CD14-positive monocyte (primary cell): Measurements from ENCODE around the gene SIPA1L2. TPM values are rescaled to one million over a fixed set of nuclear protein-coding genes. Genes with fewer than 3 reads are reported as not detected.

Experiments used
- DNase-seq, 3 donors: peaks; one replicate each; pipeline ENCODE4 v3.0.0-alpha.2; 2011 to 2022
- H2AFZ ChIP-seq: 2 replicates; pipeline ENCODE4 v1.6.0; 2012; ENCODE audit warnings: mild to moderate bottlenecking, low read depth, low read length, inconsistent platforms; ENCODE audit not compliant: insufficient read depth, poor library complexity, severe bottlenecking
- H3K27ac ChIP-seq, 2 donors: 1 replicate in 1 of 2; 2 replicates in 1 of 2; pipeline ENCODE4 v1.5.1; 2012 to 2013; ENCODE audit warnings: low read length in 2 of 2, control low read depth in 1 of 2, inconsistent platforms in 1 of 2, low read depth in 1 of 2, mild to moderate bottlenecking in 1 of 2
- H3K27me3 ChIP-seq, 2 donors: one replicate each; pipeline versions ENCODE4 v1.6.0 to v1.6.1; 2011 to 2013; ENCODE audit warnings: low read length in 2 of 2; ENCODE audit not compliant: control insufficient read depth in 2 of 2, insufficient read depth in 2 of 2
- H3K36me3 ChIP-seq, 2 donors: replicated peaks in 1 of 2; 1 replicate in 1 of 2; 2 replicates in 1 of 2; pipeline versions ENCODE4 v1.5.1 to v1.6.1; 2012 to 2013; ENCODE audit warnings: low read length in 2 of 2, control low read depth in 1 of 2, inconsistent platforms in 1 of 2, mild to moderate bottlenecking in 1 of 2; ENCODE audit not compliant: insufficient read depth in 2 of 2, control insufficient read depth in 1 of 2
- H3K4me1 ChIP-seq, 2 donors: 1 replicate in 1 of 2; 2 replicates in 1 of 2; pipeline versions ENCODE4 v1.5.1 to v1.6.1; 2012 to 2013; ENCODE audit warnings: low read length in 2 of 2, control low read depth in 1 of 2, inconsistent platforms in 1 of 2, mild to moderate bottlenecking in 1 of 2, moderate library complexity in 1 of 2; ENCODE audit not compliant: insufficient read depth in 2 of 2, control insufficient read depth in 1 of 2
- H3K4me2 ChIP-seq: replicated peaks from 2 replicates; pipeline ENCODE3; 2012; ENCODE audit warnings: low read length, moderate library complexity, mild to moderate bottlenecking; ENCODE audit not compliant: poor library complexity, severe bottlenecking; ENCODE audit errors: extremely low read depth
- H3K4me3 ChIP-seq, 3 experiments: fragments of 200-600 bp in 1 of 3; sonication (generic) in 1 of 3; replicated peaks in 1 of 3; 1 replicate in 2 of 3; 2 replicates in 1 of 3; pipeline ENCODE4 v1.5.1; 2011 to 2013; ENCODE audit warnings: low read length in 3 of 3, mild to moderate bottlenecking in 3 of 3, control low read depth in 2 of 3, low read depth in 2 of 3, inconsistent platforms in 1 of 3, moderate library complexity in 1 of 3
- H3K79me2 ChIP-seq: 2 replicates; pipeline ENCODE4 v1.6.0; 2012; ENCODE audit warnings: mild to moderate bottlenecking, control low read depth, inconsistent platforms, low read length, moderate library complexity; ENCODE audit not compliant: insufficient read depth
- H3K9ac ChIP-seq: 2 replicates; pipeline ENCODE4 v1.6.0; 2017; ENCODE audit warnings: low read length, mild to moderate bottlenecking; ENCODE audit not compliant: insufficient read depth, poor library complexity, severe bottlenecking
- H3K9me3 ChIP-seq, 2 donors: replicated peaks in 1 of 2; 1 replicate in 1 of 2; 2 replicates in 1 of 2; pipeline versions ENCODE4 v1.5.1 to v1.6.1; 2012 to 2013; ENCODE audit warnings: low read length in 2 of 2, control low read depth in 1 of 2; ENCODE audit not compliant: control insufficient read depth in 1 of 2, insufficient read depth in 1 of 2
- H4K20me1 ChIP-seq: 2 replicates; pipeline ENCODE4 v1.6.0; 2012; ENCODE audit warnings: mild to moderate bottlenecking, low read length, control low read depth, moderate library complexity; ENCODE audit not compliant: insufficient read depth
- H3K27ac Mint-ChIP-seq, 7 donors: one replicate each; pipeline ENCODE4 v1.8.0; 2020; ENCODE audit warnings: mild to moderate bottlenecking in 7 of 7, mixed read lengths in 7 of 7, moderate library complexity in 6 of 7, inconsistent platforms in 2 of 7
- H3K27me3 Mint-ChIP-seq, 3 donors: one replicate each; pipeline ENCODE4 v1.8.0; 2021 to 2022; ENCODE audit warnings: low read depth in 3 of 3, mild to moderate bottlenecking in 3 of 3, mixed read lengths in 3 of 3, moderate library complexity in 3 of 3, inconsistent platforms in 1 of 3
- H3K36me3 Mint-ChIP-seq, 2 donors: one replicate each; pipeline ENCODE4 v1.8.0; 2020; ENCODE audit warnings: mixed read lengths in 2 of 2, inconsistent platforms in 1 of 2, mild to moderate bottlenecking in 1 of 2
- H3K4me1 Mint-ChIP-seq: one replicate; pipeline ENCODE4 v1.8.0; 2020; ENCODE audit warnings: mild to moderate bottlenecking, mixed read lengths
- H3K4me3 Mint-ChIP-seq, 2 donors: one replicate each; pipeline ENCODE4 v1.8.0; 2020; ENCODE audit warnings: mild to moderate bottlenecking in 2 of 2, mixed read lengths in 2 of 2, moderate library complexity in 1 of 2
- H3K9me3 Mint-ChIP-seq, 7 donors: one replicate each; pipeline ENCODE4 v1.8.0; 2020 to 2022; ENCODE audit warnings: mixed read lengths in 7 of 7, mild to moderate bottlenecking in 6 of 7, moderate library complexity in 6 of 7, inconsistent platforms in 2 of 7
- CTCF ChIP-seq: fragments of 200-600 bp; IDR thresholded peaks from one replicate; pipeline ENCODE4 v1.8.0; 2022; ENCODE audit warnings: antibody characterized with exemption, mild to moderate bottlenecking
- WGBS: methylation state at CpG from one replicate; pipeline ENCODE4 v1.1.5; 2013; ENCODE audit warnings: missing lambda C conversion rate; ENCODE audit not compliant: insufficient coverage; 5-methylcytosine and 5-hydroxymethylcytosine counted together
- intact Hi-C, 2 donors: fragments of 100-400 bp; cut with micrococcal nuclease; formaldehyde crosslinking; loops; one replicate each; pipeline versions ENCODE4 v1.15.0 to v1.15.1; 2023
- polyA plus RNA-seq, 3 donors: library from polyadenylated mRNA; depleted of rRNA in 1 of 3; unstranded in 2 of 3; stranded (reverse) in 1 of 3; fragments of 300-500 nt in 2 of 3; fragments of >200 nt in 1 of 3; fragmentation: Illumina TruSeq in 2 of 3; gene quantifications; 1 replicate in 2 of 3; 2 replicates in 1 of 3; pipeline ENCODE4 v1.2.3, GENCODE V29; 2012 to 2021

SIPA1L2 gene
- polyA plus RNA-seq, 3 donors = 0.64 to 6.8 (median 1.3) TPM

GRCh38 chr1:232589111-232589811 is 40.7 kb downstream of the SIPA1L2 start:
- H3K4me3 Mint-ChIP-seq = peak overlapping the region in 1 of 2 donors; percentile 80
- Histone ChIP-seq H3K27ac (peak overlapping the region in 1 of 2 donors; percentile 87), H3K4me2 (peak overlapping the region; percentile 73), H3K4me1 (peaks cover 31 to 35% of the 10 kb centered on the region in 2 donors), H3K9me3 (peaks cover 0 to 3% of the 10 kb centered on the region in 2 donors), H3K4me3 (peak overlapping the region in 1 of 3 experiments; percentile 62), H3K27me3 (no peaks in the 10 kb centered on the region), H2AFZ (no peak overlapping the region), H3K36me3 (no peaks in the 10 kb centered on the region), H3K79me2 (no peaks in the 10 kb centered on the region), H4K20me1 (no peaks in the 10 kb centered on the region), H3K9ac (no peak overlapping the region)
- intact Hi-C loops = no loop called here
- peaks cover 0 to 8% (median 3%) of the 10 kb centered on the region in 7 donors for H3K9me3 Mint-ChIP-seq
- no peak for TF ChIP-seq CTCF
- DNase-seq = no peak
- peaks cover 0 to under 1% (median 0%) of the 10 kb centered on the region in 3 donors for H3K27me3 Mint-ChIP-seq
- H3K27ac Mint-ChIP-seq = peak overlapping the region; percentile 86 to 97 (median 91)
- peaks cover 37% of the 10 kb centered on the region for H3K4me1 Mint-ChIP-seq
- WGBS = 22% methylated on average over 1 of the region's 6 CpGs
- H3K36me3 Mint-ChIP-seq = peaks cover 0 to 4% of the 10 kb centered on the region in 2 donors

GRCh38 chr1:232587141-232588008 is 42.6 kb downstream of the SIPA1L2 start:
- H3K9me3 Mint-ChIP-seq = peaks cover 0 to 8% (median 3%) of the 10 kb centered on the region in 7 donors
- intact Hi-C loops = no loop called here
- TF ChIP-seq CTCF = no peak
- H3K4me1 Mint-ChIP-seq = peaks cover 37% of the 10 kb centered on the region
- no peak overlapping the region for H3K9ac ChIP-seq
- peaks cover 31 to 35% of the 10 kb centered on the region in 2 donors for H3K4me1 ChIP-seq
- no peak overlapping the region for H3K4me2 ChIP-seq
- H2AFZ ChIP-seq = no peak overlapping the region
- peaks cover 0 to 2% (median 0%) of the 10 kb centered on the region in 3 donors for H3K27me3 Mint-ChIP-seq
- no peak overlapping the region for H3K4me3 ChIP-seq
- H3K4me3 Mint-ChIP-seq = no peak overlapping the region
- no peak overlapping the region for H3K27ac ChIP-seq
- H3K27ac Mint-ChIP-seq = peak overlapping the region in 1 of 7 donors; percentile 19
- WGBS = 96% methylated on average over 8 of the region's 11 CpGs
- H4K20me1 ChIP-seq = no peaks in the 10 kb centered on the region
- H3K79me2 ChIP-seq = no peaks in the 10 kb centered on the region
- peaks cover 0 to 4% of the 10 kb centered on the region in 2 donors for H3K36me3 Mint-ChIP-seq
- H3K27me3 ChIP-seq = no peaks in the 10 kb centered on the region
- no peaks in the 10 kb centered on the region for H3K36me3 ChIP-seq
- peaks cover 0 to 3% of the 10 kb centered on the region in 2 donors for H3K9me3 ChIP-seq
- no peak for DNase-seq
